NCI-H1048 (cell line): ENCODE data around the gene GABPB1.

Experiments
- DNase-seq: peaks from one replicate; lab custom pipeline; 2025; lab: John Stamatoyannopoulos, UW

The GABPB1 gene

DNA sequence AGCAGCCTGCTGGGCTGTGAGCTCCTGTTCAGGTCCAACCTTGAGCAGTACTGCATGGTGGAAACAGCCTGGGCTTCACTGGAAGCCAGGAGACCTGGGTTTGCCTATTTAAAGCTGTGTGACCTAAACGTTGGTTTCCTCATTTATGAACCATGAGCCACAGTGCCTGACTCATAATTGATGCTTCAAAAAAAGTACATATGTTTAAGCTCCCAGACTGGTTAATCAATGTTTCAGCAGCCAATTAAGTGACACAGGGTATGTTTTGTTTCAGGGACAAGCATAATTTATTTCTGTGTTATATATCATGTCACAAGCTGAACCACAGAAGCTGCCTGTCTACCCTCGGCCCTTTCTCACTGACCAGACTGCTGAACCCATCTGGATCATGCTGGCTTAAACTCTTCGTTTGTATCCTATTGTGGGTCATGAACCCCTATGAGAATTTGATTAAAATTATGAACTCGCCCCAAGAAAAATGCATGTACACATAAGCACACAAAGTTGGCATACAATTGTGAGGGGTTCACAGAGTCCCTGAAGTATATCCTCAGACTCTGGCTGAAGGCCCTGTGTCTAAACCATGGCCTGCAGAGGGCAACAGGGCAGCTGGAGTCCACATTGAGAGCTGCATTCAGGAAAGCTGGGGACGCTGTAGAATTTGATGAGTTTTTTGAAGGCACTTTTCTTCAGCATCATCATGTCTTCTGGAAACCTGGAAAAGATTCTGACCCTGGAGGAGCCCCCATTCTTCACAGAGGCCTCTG lies 113.1 kb downstream of the GABPB1 start:
- DNase-seq: no peak

GRCh38 chr15:50238255-50238654 lies 116.7 kb downstream of the GABPB1 start:
- DNase-seq: no peak

- no peak for DNase-seq
Observed at GRCh38 chr15:50236433-50236832, 118.6 kb downstream of the GABPB1 start.

DNA sequence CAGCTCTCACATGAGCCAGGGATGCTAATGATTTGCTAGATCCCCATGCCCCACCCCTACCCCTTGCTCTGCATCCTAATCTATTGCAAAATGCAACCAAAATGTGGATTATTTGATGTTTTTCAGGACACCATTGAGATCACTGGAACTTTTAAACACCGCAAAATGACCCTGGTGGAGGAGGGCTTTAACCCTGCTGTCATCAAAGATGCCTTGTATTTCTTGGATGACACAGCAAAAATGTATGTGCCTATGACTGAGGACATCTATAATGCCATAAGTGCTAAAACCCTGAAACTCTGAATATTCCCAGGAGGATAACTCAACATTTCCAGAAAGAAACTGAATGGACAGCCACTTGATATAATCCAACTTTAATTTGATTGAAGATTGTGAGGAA lies 119.2 kb downstream of the GABPB1 start:
- no peak for DNase-seq

GRCh38 chr15:50234764-50235163 lies 120.2 kb downstream of the GABPB1 start:
- DNase-seq: no peak

DNA sequence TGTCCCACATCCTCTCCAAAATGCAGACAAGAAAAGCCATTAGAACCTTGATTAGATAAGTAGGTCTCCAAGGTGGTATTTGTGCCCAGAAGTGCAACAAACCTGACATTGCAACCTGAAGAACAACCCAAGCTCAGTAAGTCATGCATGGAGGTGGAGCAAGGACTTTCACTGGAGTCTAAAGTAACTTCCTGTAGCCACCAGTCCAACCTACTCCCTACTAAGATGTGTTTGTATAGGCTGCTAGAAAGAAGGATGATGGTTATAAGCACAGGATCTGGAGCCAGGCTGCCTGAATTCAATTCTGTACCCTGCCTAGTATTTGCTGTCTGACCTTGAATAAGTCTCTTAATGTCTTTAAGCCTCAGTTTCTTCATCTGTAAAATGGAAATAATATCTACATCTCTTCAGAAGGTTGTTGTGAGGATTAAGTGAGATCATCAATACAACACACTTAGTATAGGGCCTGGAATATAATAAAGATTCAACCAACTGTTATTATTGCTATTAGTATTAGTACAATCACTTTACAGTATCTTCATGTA lies 121.7 kb downstream of the GABPB1 start:
- no peak for DNase-seq

- DNase-seq: no peak
Observed at GRCh38 chr15:50232791-50233190, 122.2 kb downstream of the GABPB1 start.

- no peak for DNase-seq
Observed at GRCh38 chr15:50231761-50232160, 123.2 kb downstream of the GABPB1 start.

GRCh38 chr15:50229336-50229735 lies 125.7 kb downstream of the GABPB1 start:
- DNase-seq: no peak

GRCh38 chr15:50228866-50229265 lies 126.1 kb downstream of the GABPB1 start:
- DNase-seq: no peak

GRCh38 chr15:50227076-50227475 lies 127.9 kb downstream of the GABPB1 start:
- DNase-seq: no peak

DNA sequence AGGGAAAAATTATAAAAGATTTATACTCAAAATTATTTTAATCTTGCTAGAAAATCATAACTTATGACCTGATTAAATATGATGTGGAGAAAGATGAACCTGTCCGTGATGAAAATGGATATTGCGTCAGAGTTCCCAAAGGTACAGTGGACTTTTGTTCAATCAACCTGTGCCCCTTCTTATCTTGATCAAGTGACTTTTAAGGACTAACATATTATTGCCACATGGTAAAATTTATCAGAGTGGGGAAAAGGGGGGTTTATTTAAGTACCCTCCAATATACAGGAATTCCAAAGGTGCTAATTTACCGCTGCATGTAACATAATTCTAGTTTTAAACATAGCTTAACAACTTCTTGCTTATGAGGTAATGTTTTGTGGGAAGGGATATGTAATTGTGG lies 129.1 kb downstream of the GABPB1 start:
- no peak for DNase-seq
